Measurements from ENCODE around the gene RUFY1.
"Not testable (repeated sequence)": the region's sequence is repeated elsewhere in the genome, so short reads cannot be mapped to it uniquely, and the experiment has no call there.

The RUFY1 gene

GRCh38 chr5:179530069-179530998, 20.0 kb upstream of the RUFY1 start:
- peak overlapping the region; percentile 0 for H3K4me3 ChIP-seq (ENCODE audit: low read depth, low read length)
- DNase-seq (ENCODE audit: low read depth), result peak; percentile 62
- TF ChIP-seq CTCF (IDR thresholded peaks at IDR 0.05; ENCODE audit: insufficient read depth, low read depth, low read length, missing control alignments), result no peak

GRCh38 chr5:179533024-179533423, 17.3 kb upstream of the RUFY1 start:
- no peak for TF ChIP-seq CTCF (IDR thresholded peaks at IDR 0.05; ENCODE audit: insufficient read depth, low read depth, low read length, missing control alignments)
- H3K4me3 ChIP-seq (ENCODE audit: low read depth, low read length), result no peak overlapping the region
- no peak for DNase-seq (ENCODE audit: low read depth)

GRCh38 chr5:179533907-179534306, 16.4 kb upstream of the RUFY1 start:
- peak; percentile 47 for DNase-seq (ENCODE audit: low read depth)
- TF ChIP-seq CTCF (IDR thresholded peaks at IDR 0.05; ENCODE audit: insufficient read depth, low read depth, low read length, missing control alignments), result no peak
- no peak overlapping the region for H3K4me3 ChIP-seq (ENCODE audit: low read depth, low read length)

GRCh38 chr5:179534431-179534830, 15.9 kb upstream of the RUFY1 start:
- no peak for TF ChIP-seq CTCF (IDR thresholded peaks at IDR 0.05; ENCODE audit: insufficient read depth, low read depth, low read length, missing control alignments)
- DNase-seq (ENCODE audit: low read depth), result no peak
- peak overlapping the region; percentile 39 for H3K4me3 ChIP-seq (ENCODE audit: low read depth, low read length)

GRCh38 chr5:179536676-179537075, 13.7 kb upstream of the RUFY1 start:
- DNase-seq (ENCODE audit: low read depth), result no peak
- no peak overlapping the region for H3K4me3 ChIP-seq (ENCODE audit: low read depth, low read length)
- no peak for TF ChIP-seq CTCF (IDR thresholded peaks at IDR 0.05; ENCODE audit: insufficient read depth, low read depth, low read length, missing control alignments)

GRCh38 chr5:179542170-179542569, 8.2 kb upstream of the RUFY1 start:
- DNase-seq (ENCODE audit: low read depth), result no peak
- H3K4me3 ChIP-seq (ENCODE audit: low read depth, low read length), result no peak overlapping the region
- TF ChIP-seq CTCF (IDR thresholded peaks at IDR 0.05; ENCODE audit: insufficient read depth, low read depth, low read length, missing control alignments), result no peak

GRCh38 chr5:179543275-179543674, 7.1 kb upstream of the RUFY1 start:
- H3K4me3 ChIP-seq (ENCODE audit: low read depth, low read length), result not testable (repeated sequence)
- DNase-seq (ENCODE audit: low read depth), result peak; percentile 41

All from GM12865 (cell line).